Glomerular visceral epithelial cell (primary cell): ENCODE data around the gene CEP57L1.

Source experiments
- DNase-seq: peaks from one replicate; pipeline ENCODE4 v3.0.0-alpha.2; 2016; ENCODE audit errors: extremely low spot score

CEP57L1 gene

DNA sequence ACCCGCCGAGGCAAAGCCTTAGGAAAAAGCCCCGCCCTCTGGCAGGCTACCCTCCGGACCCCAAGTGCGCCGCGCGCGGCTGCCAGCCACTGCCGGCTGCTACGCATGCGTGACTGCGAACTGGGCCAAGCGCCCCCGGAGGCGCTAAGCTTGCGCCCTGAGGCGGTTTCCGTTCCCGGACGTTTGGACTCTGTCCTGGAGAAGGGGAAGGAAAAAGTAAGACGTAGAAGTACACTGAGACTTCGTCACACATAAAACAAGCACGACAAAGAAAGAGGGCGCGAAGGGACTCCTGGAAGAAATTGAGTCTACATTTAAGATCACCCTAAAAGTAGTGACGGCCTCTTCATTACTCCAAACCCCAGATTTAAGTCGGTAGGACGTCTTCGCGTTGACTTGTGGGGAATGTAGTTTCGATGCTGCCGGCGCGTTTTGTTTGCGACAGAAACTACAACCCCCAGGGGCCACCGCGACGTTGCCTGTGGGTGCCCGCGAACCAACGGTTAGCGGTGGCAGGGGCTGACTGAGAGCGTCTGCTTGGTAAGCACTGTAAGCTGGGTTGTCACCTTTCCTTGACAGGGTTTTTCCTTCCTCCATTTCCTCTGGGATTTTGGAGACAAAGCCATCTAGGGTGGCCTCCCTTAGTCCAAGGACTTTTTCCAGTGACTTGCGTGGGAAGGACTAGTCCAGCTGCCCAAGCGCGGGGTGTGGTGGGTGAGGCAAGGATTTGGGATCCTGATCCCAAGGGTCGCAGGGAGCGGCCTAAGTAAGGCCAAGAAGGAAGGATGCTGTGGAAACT lies at the start of gene CEP57L1:
TSS of gene CEP57L1 (plus strand) at position 472 of the 799 bp plus-strand sequence. CDS start 49,715 bp downstream, outside the sequence.
- peak; percentile 96 for DNase-seq

DNA sequence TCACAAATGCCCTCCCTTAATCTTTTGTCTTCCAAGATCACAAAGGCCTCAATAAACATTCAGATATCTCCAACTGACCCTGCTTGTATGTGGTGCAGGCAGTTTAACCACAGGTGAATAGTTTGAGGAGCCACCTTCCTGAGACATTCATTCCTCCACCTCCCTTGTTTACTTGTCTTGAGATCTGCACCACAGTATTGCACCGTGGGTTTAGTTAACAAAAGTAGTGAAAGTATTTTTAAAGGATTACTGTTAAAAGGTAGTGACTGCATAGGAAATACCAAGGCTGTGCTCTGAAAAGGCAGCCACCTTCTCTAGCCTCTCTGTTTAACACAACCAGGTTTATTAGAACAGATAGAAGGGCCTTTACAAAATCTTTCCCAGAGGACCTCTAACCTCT lies 47.1 kb upstream of the CEP57L1 start:
- no peak for DNase-seq

DNA sequence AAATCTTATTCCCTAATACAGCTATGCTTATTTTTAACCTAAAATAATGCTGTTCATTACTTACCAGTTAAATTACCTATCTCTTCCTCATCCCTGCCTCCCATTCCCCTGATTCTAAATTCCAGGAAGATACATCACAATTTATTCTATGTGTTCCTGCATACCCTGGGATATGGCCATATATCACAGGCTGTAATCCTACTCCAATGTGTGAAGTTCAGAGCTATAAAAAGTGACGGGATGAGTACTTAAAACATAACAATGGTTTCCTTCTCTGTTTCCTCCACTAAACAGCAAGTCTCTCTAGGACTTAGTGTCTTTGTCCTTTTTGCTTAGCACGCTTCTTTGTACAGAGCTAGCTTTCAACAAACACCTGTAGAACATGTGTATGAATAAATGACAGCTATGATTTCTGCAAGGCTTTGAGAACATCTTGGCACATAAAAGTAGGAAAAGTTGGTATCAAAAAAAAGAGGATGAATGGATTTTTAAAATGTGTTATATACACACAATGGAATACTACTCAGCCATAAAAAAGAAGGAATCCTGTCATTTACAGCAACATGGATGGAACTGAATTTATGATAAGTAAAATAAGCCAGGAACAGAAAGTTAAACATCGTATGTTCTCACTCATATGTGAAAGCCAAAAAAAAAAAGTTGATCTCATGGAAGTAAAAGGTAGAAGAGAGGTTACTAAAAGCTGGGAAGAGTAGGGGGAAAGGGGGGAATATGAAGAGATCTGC lies 46.5 kb upstream of the CEP57L1 start:
- DNase-seq: no peak

DNA sequence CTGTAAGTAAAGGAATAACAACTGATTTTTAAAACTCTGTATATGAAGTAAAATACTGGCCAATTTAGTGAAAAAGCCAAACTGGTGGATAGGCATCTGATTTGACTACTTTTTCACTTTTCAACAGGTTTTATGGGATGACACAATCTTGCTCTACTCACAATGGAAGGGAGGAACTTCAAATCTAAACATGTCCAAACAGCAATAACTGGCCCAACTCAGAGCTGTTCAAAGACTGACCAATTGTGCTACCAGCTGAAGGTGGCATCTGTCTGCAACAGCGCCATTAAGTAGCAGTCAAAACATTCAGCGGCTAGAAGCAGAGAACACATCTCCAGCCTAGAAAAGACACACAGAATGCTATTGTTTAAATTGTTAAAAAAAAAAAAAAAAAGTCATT lies 45.3 kb upstream of the CEP57L1 start:
- DNase-seq: no peak

DNA sequence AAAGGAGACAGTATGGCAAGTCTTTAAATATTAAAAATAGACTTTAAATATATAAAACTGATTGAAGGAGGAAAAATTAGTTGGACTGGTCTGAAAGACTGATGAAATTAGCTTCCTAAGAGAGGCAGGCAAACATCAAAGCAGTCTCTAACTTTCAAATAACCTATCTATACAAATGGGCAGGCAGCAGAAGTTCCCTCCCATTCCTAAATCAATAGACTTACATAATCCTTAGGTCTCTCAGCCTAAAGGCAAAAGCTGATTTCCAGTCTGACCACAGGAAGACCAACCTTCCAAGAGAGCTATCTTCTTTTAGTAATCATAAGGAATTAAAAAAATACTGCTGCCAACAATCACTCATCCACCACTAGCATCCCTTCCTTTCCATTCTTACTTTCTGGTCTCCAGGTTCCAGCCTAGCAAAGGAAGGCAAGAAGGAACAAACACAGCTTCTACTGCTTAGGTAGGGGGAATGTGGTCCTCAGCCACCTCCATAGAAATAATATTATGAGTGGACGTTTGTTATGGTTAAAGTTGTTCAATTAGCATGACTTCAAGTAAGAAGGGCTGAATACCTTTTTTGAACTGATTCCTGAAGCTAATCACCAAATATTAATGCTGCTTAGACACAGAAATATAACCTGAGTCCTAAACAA lies 44.7 kb upstream of the CEP57L1 start:
- DNase-seq: no peak

DNA sequence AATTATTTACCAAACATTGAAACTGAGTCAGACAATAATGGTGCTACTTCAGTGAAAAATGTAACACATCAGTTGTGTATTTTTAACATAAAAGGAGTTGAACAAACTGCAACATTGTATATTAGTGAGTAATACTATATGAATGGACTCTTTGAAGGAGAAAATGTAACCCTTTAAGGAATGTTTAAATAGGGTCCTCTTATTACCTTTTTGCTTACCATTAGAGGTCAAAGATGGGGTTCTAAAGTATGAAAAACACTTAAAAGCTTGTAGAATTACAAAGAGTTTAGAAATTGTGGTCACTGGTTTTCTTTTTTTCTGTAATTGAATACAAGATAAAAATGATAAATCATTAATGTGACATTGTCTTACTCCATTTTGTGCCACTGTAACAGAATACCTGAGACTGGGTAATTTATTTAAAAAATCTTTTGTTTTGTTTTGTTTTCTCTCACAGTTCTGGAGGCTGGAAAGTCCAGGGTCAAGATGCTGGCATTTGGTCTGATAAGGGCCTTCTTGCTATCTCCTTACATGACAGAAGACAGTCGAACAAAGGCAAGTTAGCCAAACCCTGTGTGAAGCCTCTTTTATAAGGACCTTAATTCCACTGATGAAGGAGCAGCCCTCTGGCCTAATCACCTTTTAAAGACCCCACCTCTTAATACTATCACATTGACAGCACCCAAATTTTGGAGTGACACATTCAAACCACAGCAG lies 43.8 kb upstream of the CEP57L1 start:
- DNase-seq: no peak

DNA sequence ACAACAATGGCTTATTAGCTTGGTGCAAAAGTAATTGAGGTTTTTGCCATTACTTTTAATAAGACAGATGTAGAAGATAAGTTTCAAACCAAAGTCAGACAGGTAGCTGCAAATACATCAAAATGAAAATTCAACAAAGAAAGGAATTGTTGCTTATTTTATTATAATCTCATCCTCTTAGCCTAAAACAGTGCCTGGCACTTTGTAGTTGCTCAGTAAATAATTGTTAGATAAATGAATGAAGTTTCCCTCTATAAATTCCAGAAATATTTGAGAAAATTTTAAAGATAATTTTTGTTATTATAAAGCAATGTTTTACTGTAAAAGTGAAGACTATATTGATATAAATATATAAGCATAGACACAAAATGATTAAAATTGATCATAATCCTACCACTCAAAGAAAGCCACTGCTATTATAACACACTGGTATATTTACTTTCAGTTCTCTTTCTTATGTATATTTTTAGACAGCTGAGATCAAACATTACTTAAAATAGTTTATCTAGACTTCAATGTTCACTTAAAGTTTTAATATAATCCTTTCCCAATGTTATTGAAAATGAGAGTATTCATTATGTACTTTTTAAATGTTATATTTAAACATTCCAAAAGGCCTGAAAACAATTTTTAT lies 43.2 kb upstream of the CEP57L1 start:
- no peak for DNase-seq

DNA sequence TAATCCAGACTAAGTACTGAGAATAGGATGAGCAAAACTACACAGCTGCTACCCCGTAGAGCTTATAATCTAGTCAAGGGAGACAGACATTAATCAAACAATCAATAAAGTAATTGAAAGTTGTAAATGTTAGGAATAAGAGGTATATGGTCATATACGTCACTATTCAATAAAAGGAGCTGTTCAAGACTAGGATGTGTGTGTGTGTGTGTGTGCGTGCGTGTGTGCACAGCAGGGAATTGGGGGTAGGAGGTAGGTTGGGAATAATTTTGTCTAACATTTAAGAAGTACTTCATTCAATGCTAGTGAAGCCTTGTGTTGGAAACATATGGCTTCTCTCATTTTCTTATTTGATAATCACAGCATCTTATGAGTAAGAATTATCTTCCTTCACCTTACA lies 42.5 kb upstream of the CEP57L1 start:
- DNase-seq: no peak

DNA sequence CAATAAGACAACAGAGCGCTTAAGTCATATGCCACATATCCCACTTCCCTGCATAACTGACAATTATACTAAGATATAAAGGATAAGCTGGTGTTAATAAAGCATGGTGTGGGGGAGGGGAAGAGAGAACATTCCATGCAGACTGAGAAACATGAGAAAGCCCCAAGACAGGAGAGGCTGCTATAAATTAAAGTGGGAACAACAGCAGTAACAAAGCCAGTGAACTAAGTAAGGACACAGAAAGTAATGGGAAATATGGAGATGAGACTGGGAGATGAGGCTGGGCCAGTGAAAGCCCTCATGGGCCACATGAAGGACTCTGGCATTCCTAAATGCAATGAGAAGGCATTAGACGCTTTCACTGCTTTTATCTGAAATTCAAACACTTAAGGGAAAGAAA lies 42.0 kb upstream of the CEP57L1 start:
- no peak for DNase-seq

DNA sequence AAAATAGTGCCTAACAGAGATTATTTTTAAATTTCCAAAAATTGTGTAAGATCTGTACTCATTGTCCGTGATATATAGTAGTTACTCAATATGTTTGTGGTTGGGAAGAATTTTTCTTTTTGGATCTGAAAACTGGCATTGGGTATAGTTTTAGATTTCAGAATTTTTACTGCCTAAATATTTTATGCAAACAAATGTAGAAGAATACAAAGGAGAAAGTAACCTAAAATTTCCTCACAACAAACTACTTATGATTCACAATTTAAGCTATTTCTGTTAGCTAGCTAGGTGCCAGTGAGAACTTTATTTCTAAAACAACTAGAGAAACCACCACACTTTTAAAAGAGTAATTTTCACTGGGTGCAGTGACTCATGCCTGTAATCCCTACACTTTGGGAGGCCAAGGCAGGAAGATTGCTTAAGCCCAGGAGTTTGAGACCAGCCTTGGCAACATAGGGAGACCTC lies 39.5 kb upstream of the CEP57L1 start:
- DNase-seq: no peak

DNA sequence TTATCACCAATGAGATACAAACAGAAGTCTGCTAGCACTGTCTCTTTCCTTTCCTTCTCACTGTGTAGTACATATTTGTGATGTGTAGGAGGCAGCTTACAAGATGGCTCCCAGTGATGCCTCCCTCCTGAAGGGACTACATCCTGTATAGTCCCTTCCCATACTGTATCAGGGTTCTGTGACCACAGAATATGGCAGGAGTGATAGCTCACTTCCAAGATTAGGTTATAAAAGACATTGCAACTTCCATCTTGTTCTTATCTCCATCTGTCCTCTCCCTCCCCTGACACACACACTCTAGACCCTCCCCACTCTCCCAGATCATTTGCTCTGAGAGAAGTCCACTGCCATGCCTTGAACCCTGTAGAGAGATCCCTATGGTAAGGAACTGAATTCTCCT lies 38.6 kb upstream of the CEP57L1 start:
- no peak for DNase-seq

DNA sequence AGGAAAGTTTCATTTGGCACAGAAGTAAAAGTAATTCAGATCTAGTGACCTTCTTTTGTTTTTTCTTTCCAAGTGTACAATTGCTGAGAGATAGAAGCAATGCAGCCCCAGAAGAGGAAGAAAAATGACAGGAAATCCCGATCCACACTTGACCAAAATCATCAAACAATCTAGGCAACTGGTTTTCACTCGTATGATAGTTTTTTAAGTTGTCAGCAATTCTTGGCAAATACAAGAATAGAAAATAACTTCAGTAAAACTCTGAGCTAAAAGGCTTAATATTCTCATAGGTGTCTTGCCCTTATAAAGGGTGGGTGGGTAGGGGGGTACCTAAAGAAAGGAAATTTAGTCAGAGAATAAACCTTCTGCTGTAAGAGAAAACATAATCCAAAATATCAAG lies 36.7 kb upstream of the CEP57L1 start:
- DNase-seq: no peak

DNA sequence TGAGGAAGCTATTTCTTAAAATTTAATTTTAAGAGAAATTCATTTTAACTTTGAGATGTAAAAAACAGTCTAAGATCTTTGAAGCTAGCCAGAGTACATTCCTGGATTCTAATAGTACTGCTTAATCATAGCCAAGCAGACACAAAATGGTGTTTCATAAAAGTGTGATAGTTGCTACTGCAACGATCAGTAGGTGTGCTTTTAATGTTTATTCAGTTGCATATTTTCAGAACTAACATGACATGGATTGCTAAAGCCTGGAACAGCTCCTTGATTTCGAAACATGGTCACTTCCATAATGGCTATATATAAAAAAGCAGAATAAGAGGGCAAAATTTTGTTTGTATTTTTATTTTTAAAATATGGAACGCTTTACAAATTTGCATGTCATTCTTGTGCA lies 36.2 kb upstream of the CEP57L1 start:
- DNase-seq: no peak

DNA sequence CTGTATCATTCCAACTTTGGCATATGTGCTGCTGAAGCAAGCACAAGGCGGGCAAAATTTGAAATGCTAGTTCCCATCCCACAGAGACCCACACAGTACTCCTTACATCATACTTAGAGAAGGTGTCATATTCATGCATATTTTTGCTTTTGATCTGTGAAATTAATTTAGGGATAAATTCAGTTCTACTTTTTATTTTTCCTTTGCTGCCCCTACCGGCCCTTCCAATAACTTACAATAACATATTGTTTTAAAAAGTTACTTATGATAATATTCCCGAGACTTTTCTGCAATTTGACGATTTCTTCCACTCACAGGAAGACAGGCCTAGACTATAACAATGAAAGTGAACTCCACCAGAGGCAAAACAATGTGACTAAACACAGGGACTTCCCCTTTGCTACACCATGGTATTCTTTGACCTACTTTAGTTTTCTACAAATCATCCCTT lies 35.7 kb upstream of the CEP57L1 start:
- DNase-seq: peak; percentile 24

DNA sequence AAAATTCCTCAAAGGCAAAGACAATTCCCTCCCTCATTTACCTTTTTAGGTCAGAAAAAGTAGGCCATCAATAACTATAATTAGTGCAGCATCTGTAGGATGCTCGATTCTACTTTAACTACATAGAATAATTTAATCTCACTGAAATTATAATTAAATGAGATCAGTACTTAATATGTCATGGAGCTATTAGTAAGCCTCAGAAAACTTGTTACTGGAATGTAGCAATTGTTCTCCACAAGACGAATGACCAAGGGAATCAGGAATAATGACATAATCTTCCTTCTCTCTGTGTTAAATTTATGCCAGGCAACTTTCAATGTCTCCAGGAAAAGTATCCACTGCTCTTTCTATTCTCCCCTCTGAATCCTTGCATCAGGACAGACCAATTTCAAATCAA lies 34.7 kb upstream of the CEP57L1 start:
- DNase-seq: no peak

DNA sequence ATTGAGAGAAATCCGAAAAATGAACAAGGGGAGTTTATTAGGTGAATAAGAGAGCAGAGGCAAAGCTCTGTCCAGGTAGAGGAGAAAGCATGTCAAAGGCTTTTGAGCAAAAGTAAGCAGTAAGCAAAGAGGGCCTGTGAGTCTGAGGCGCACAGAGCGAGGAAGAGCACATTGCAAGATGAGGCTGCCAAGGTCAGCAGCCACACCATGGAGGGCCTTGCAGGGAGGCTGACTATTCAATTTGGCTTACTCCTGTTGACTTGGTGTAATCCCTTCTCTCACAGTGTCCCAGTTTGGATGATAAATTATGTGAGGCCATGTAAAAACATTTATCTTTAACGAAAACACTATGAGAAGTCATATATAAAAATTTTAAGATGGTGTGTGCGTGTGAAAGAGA lies 33.1 kb upstream of the CEP57L1 start:
- DNase-seq: no peak

DNA sequence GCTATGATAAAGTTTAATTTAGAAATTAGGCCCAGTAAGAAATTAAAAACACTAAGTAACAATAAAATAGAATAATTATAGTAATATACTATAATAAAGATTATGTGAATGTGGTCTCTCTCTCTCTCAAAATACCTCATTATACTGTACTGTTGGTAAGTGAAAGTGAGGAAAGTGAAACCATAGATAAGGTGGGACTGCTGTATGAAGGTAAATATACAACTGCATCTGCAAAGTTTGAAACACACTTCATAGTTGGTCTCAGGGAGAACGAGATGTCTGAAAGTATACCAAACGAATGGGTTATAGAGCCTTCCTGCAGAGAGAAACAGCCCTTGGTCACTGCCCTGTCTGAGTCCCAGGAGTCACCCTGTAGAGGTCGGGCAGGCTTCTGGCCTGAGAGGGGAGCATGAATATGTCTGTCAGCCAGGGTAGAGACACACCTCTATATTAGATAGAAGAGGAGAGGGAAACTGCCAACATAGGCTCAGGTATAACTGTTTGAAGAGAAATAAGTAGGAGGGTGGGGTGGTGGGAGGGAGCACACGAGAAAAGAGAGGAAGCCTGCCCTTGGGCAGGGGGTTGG lies 32.4 kb upstream of the CEP57L1 start:
- no peak for DNase-seq

DNA sequence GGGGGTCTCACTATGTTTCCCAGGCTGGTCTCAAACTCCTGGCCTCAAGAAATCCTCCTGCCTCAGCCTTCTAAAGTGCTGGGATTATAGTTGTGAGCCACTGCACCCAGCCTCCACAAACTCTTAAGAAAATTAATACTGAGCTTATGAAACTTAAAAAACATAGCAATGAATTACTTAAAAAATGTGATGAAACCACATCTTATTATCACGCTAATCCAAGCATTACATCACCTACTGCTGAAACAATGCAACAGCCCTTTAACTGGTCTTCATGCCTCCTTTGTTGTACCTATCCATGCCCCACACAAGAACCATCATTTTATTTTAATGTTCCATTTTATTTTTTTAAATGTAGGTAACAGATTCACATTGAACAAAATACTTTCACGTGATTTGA lies 25.6 kb upstream of the CEP57L1 start:
- DNase-seq: no peak

DNA sequence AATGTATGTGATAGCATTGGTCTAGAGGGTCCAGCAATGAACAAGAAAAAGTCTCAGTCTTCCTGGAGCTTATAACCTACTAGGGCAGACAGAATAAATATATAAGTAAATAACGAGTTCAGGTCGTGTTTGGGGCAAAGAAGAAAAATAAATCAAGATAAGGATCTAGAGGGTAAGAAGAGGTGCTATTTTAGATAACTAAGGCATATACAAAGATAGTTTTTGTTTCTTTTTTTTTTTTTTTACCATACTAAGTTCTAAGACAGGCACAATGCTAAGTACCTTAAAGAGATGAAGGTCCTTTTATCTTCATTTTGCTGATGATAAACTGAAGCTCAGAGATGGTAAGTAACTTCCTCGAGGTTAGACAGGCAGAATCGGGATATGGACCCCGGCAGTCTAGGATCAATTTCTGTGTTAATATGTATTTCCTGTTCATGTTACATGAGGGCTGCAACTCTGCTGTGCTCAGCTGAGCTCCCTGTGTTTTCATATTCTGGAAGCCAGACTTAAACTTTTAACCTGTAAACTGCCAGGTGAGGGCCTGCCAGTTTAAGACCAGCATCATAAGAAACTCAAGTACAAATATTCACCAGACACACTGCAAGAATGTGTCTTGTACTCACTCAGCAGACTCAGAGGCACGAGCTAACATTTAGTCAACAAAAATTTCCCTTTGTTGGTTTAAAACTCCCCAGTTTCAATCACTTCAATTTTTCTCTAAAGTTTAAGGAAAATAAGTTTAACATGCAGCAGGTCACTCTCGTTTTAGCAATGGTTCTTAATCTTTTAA lies 24.0 kb upstream of the CEP57L1 start:
- DNase-seq: no peak
